Ascending aorta (tissue), 2 donors: ENCODE data around the gene PVR. TPM values are rescaled to one million over a fixed set of nuclear protein-coding genes. Genes with fewer than 3 reads are reported as not detected.
"Not testable (repeated sequence)": the region's sequence is repeated elsewhere in the genome, so short reads cannot be mapped to it uniquely, and the experiment has no call there.

ENCODE experiments used
- DNase-seq, 2 donors: peaks; one replicate each; pipeline ENCODE4 v3.0.0-alpha.2; 2019; ENCODE audit warnings: low spot score in 2 of 2
- H3K27ac ChIP-seq, 2 donors: fragments of 200-600 bp; sonication (generic); one replicate each; pipeline ENCODE4 v1.5.1; 2016 to 2017; ENCODE audit warnings: mild to moderate bottlenecking in 1 of 2
- H3K27me3 ChIP-seq: fragments of 200-600 bp; sonication (generic); one replicate; pipeline ENCODE4 v1.5.1; 2017
- H3K36me3 ChIP-seq, 2 donors: fragments of 200-600 bp; sonication (generic); one replicate each; pipeline ENCODE4 v1.5.1; 2016
- H3K4me1 ChIP-seq, 2 donors: fragments of 200-600 bp; sonication (generic); one replicate each; pipeline ENCODE4 v1.5.1; 2016 to 2017; ENCODE audit warnings: mild to moderate bottlenecking in 1 of 2
- H3K4me3 ChIP-seq, 2 donors: fragments of 200-600 bp; sonication (generic); one replicate each; pipeline ENCODE4 v1.5.1; 2016 to 2017; ENCODE audit warnings: mild to moderate bottlenecking in 1 of 2
- H3K9me3 ChIP-seq, 2 donors: fragments of 200-600 bp; sonication (generic); one replicate each; pipeline ENCODE4 v1.5.1; 2016
- intact Hi-C: fragments of 100-400 bp; cut with DNase I; formaldehyde crosslinking; loops from one replicate; pipeline ENCODE4 v1.15.1; 2023
- total RNA-seq: library from RNA; depleted of rRNA; stranded (reverse); fragments of >200 nt; gene quantifications from one replicate; pipeline ENCODE4 v1.1.0, GENCODE V29; 2016
- TF ChIP-seq, protein P1 (sequence below), 3 experiments: fragments of 200-600 bp in 2 of 3; fragments of 450-650 bp in 1 of 3; sonication (generic) in 2 of 3; IDR thresholded peaks; one replicate each; pipeline ENCODE4 v1.5.1; 2016 to 2019; ENCODE audit warnings: antibody characterized with exemption in 3 of 3, mild to moderate bottlenecking in 1 of 3, moderate library complexity in 1 of 3

The PVR gene
- total RNA-seq, 1 donor from 2014 or later: 61.4 TPM

DNA sequence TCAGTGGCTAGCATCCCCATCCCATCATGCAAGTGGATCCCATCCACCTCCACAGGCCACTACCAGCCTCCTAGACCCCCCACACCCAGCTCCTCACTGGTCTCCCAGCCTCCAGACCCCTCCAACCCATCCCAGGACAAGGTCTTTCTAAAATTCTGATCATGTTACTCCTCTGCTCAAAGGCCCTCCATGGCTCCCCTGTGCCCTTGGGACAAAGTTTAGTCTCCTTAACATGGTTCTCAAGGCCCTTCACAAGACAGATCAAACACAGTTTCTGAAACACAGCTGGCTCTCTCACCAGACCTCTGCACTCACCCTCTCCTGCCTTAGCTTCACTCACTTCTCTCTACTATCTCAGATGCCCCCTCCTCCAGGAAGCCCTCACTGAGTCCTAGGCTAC is 36.8 kb downstream of the PVR start:
- no peak overlapping the region for H3K27ac ChIP-seq
- H3K9me3 ChIP-seq: no peaks in the 10 kb centered on the region
- H3K36me3 ChIP-seq: peaks cover 10 to 13% of the 10 kb centered on the region in 2 donors
- TF ChIP-seq, protein P1, sequence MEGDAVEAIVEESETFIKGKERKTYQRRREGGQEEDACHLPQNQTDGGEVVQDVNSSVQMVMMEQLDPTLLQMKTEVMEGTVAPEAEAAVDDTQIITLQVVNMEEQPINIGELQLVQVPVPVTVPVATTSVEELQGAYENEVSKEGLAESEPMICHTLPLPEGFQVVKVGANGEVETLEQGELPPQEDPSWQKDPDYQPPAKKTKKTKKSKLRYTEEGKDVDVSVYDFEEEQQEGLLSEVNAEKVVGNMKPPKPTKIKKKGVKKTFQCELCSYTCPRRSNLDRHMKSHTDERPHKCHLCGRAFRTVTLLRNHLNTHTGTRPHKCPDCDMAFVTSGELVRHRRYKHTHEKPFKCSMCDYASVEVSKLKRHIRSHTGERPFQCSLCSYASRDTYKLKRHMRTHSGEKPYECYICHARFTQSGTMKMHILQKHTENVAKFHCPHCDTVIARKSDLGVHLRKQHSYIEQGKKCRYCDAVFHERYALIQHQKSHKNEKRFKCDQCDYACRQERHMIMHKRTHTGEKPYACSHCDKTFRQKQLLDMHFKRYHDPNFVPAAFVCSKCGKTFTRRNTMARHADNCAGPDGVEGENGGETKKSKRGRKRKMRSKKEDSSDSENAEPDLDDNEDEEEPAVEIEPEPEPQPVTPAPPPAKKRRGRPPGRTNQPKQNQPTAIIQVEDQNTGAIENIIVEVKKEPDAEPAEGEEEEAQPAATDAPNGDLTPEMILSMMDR (IDR thresholded peaks at IDR 0.05): no peak
- DNase-seq: no peak
- intact Hi-C loops: no loop called here
- H3K27me3 ChIP-seq: no peaks in the 10 kb centered on the region
- H3K4me1 ChIP-seq: no peaks in the 10 kb centered on the region
- H3K4me3 ChIP-seq: no peak overlapping the region

DNA sequence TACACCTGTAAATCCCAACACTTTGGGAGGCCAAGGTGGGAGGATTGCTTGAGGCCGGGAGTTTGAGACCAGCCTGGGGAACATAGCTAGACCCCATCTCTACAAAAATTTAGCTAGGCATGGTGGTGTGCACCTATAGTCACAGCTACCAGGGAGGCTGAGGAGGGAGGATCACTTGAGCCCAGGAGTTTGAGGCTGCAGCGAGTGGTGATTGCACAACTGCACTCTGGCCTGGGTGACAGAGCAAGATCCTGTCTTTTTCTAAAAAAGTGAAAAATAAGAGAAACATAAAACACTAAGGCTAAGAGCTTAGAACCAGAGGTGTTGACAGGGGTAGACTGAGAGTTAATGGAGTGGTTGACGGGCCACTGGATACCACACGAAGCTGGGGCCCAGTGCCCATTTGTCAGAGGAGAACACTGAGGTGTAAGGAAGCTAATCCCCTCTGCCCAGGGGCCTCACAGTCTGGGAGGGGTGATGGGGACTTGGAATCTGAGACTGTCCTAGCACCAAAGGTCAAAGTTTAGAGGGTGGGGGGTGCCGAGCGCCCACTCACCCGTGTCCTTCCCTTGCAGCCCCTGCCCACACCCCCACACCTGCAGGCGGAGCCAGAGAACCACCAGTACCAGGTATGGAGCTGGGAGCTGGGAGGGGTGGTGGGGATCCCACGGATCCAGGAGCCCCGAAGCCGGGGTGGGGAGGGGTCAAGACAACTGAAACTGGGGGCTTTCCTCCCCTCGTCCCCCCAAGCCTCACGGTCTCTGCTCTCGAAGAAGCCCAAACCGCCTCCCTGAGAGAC is 38.5 kb downstream of the PVR start:
- TF ChIP-seq, protein P1 (IDR thresholded peaks at IDR 0.05): no peak
- intact Hi-C loops: no loop called here
- no peak overlapping the region for H3K4me3 ChIP-seq

DNA sequence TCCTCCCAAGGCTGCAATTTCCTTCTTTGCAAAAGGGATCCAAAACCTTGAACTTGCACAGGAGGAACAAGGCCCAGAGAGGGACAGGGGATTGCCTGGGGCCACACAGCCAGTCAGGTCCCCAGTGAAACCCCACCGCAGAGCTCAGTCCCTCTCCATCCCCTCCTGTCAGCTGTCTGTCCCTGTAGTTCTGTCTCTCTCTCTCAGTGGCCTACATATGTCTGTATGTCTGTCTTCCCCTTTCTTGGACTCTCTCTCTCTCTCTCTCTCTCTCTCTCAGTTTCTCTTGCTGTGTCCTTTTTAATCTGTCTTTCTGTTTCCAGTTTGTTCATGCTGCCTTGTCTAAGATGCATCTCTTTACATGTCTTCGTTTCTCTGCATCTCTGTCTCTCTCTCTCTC is 39.1 kb downstream of the PVR start:
- H3K36me3 ChIP-seq: peaks cover 10% of the 10 kb centered on the region in 2 donors

More for the DNA sequence above, 38.5 kb downstream of the PVR start:
- no peak for DNase-seq
- Histone ChIP-seq H3K36me3 (peaks cover 10% of the 10 kb centered on the region in 2 donors), H3K27me3 (no peaks in the 10 kb centered on the region), H3K9me3 (no peaks in the 10 kb centered on the region), H3K4me1 (no peaks in the 10 kb centered on the region), H3K27ac (no peak overlapping the region)

DNA sequence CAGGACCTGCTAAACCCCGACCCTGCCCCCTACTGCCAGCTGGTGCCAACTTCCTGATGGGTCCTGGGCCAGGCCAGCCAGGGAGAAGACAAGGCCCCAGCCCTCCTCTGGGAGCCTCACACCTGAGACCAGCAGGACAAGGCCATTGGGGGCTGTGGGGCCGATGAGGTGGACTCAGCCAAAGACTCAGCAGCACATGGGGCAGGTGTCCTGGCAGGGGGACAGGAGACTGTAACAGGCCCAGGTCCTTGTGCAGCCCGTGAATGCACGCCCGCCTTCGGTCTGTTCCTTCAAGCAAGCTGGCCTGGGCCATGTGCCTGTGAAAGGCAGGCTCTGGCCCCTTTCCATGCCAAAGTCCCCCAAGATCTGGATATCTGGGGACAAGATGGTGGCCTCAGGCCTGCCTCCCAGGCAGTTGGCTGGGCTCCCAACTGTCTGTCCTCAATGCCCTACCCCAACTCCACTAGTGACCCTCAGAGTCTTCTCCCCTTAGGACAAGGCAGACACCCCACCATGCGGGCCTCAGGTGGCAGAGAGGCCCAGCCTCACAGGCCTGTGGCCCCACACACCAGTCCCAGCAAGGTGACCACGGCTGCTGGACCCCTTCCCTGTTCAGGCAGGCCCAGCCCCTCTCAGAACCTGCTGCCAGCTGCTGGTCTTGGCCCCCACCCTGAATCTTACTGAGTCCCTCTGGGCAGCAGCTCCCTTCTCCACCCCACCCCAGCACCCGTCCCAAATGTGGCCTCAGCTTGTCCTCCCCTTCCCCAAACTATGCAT is 39.9 kb downstream of the PVR start:
- intact Hi-C loops: no loop called here
- Histone ChIP-seq H3K36me3 (peaks cover 10% of the 10 kb centered on the region in 2 donors), H3K4me1 (no peaks in the 10 kb centered on the region), H3K9me3 (no peaks in the 10 kb centered on the region), H3K27me3 (no peaks in the 10 kb centered on the region), H3K4me3 (no peak overlapping the region), H3K27ac (no peak overlapping the region)
- no peak for DNase-seq
- TF ChIP-seq, protein P1 (IDR thresholded peaks at IDR 0.05): no peak

More for the DNA sequence above, 39.1 kb downstream of the PVR start:
- no peak overlapping the region for H3K27ac ChIP-seq
- no peaks in the 10 kb centered on the region for H3K27me3 ChIP-seq
- intact Hi-C loops: no loop called here
- no peaks in the 10 kb centered on the region for H3K4me1 ChIP-seq
- TF ChIP-seq, protein P1 (IDR thresholded peaks at IDR 0.05): no peak
- no peak overlapping the region for H3K4me3 ChIP-seq
- no peaks in the 10 kb centered on the region for H3K9me3 ChIP-seq
- DNase-seq: no peak

DNA sequence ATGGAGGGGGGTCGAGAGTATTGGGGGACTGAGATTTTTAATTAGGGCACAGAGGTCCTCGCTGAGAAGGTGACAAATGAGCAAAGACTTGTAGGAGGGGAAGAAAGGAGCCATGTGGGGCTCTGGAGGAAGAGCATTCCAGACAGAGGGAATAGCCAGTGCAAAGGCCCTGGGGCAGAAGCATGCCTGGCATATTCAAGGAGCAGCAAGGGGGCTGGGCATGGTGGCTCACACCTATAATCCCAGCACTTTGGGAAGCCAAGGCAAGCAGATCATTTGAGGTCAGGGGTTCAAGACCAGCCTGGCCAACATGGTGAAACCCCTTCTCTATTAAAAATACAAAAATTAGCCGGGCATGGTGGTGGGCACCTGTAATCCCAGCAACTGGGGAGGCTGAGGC is 40.7 kb downstream of the PVR start:
- DNase-seq, H3K36me3 ChIP-seq, H3K9me3 ChIP-seq, intact Hi-C loops, H3K4me3 ChIP-seq, H3K27me3 ChIP-seq, H3K27ac ChIP-seq, H3K4me1 ChIP-seq: not testable (repeated sequence)
